Uterus (tissue), 4 donors: ENCODE data around the gene AGBL4. TPM values are rescaled to one million over a fixed set of nuclear protein-coding genes. Genes with fewer than 3 reads are reported as not detected.

ENCODE experiments used
- DNase-seq, 2 donors: peaks; one replicate each; pipeline ENCODE4 v3.0.0-alpha.2; 2019 to 2020
- H3K27ac ChIP-seq, 2 donors: fragments of 200-600 bp; sonication (generic); 1 replicate in 1 of 2; 2 replicates in 1 of 2; pipeline ENCODE4 v1.5.1; 2016 to 2018
- H3K27me3 ChIP-seq, 2 donors: fragments of 200-600 bp; sonication (generic); one replicate each; pipeline ENCODE4 v1.5.1; 2018 to 2019; ENCODE audit warnings: control low read depth in 1 of 2
- H3K36me3 ChIP-seq, 2 donors: fragments of 200-600 bp; sonication (generic); one replicate each; pipeline ENCODE4 v1.5.1; 2019; ENCODE audit warnings: control low read depth in 1 of 2
- H3K4me1 ChIP-seq, 2 donors: fragments of 200-600 bp; sonication (generic); one replicate each; pipeline ENCODE4 v1.5.1; 2018 to 2019; ENCODE audit warnings: control low read depth in 1 of 2
- H3K4me3 ChIP-seq, 2 donors: fragments of 200-600 bp; sonication (generic); 1 replicate in 1 of 2; 2 replicates in 1 of 2; pipeline ENCODE4 v1.5.1; 2018 to 2019; ENCODE audit warnings: mild to moderate bottlenecking in 1 of 2
- H3K9me3 ChIP-seq, 2 donors: fragments of 200-600 bp; sonication (generic); one replicate each; pipeline ENCODE4 v1.5.1; 2019; ENCODE audit warnings: control low read depth in 1 of 2
- POLR2A ChIP-seq, 2 donors: fragments of 450-650 bp; IDR thresholded peaks; one replicate each; pipeline ENCODE4 v1.6.1; 2016; ENCODE audit warnings: antibody characterized with exemption in 2 of 2, mild to moderate bottlenecking in 1 of 2, moderate library complexity in 1 of 2
- intact Hi-C: fragments of 100-400 bp; cut with DNase I; formaldehyde crosslinking; loops from one replicate; pipeline ENCODE4 v1.15.1; 2023; ENCODE audit warnings: low total_unique reads
- total RNA-seq, 4 donors: library from RNA; depleted of rRNA in 3 of 4; stranded (reverse); fragments of >200 nt in 3 of 4; gene quantifications; one replicate each; pipeline versions ENCODE4 v1.1.0 to v1.2.4, GENCODE V29; 2014 to 2023
- TF ChIP-seq, protein P1 (sequence below), 4 experiments: fragments of 200-600 bp in 2 of 4; fragments of 450-650 bp in 2 of 4; sonication (generic) in 2 of 4; IDR thresholded peaks; one replicate each; pipeline ENCODE4 v1.5.1; 2016 to 2019; ENCODE audit warnings: antibody characterized with exemption in 4 of 4, mild to moderate bottlenecking in 2 of 4, moderate library complexity in 1 of 4
- donor health status: DM: yes; HTN: yes; CAD: no.

The AGBL4 gene
- total RNA-seq, 4 donors from 2014 or later = 0.85 to 1.9 TPM; not detected in 2

DNA sequence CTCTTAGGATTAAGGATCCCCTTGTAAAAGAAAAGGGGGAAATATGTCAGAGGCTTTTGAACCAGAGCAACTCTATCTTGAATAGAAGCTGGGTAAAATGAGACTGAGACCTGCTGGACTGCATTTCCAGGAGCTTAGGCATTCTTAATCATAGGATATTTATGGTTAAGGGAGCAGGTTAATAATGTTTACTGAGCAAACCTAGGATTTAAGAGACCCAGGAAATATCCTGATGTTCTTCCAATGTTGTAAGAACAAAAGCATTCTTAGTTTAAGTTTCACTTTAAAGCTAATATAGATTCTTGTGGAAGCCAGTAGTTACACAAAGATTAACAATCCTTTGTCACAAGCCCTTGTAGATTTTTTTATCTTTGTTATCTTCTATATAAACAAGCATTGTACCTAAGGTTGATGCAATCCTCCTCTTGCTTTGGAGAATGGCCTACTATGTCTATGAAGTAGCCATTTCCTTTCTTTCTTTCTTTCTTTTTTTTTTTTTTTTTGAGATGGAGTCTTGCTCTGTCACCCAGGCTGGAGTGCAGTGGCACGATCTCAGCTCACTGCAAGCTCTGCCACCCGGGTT is 676.9 kb downstream of the AGBL4 start:
- Histone ChIP-seq H3K4me3 (no peak overlapping the region), H3K27me3 (no peaks in the 10 kb centered on the region), H3K4me1 (no peaks in the 10 kb centered on the region), H3K9me3 (no peaks in the 10 kb centered on the region), H3K27ac (no peak overlapping the region), H3K36me3 (no peaks in the 10 kb centered on the region)
- intact Hi-C loops = no loop called here
- no peak for DNase-seq
- no peak for TF ChIP-seq POLR2A (IDR thresholded peaks at IDR 0.05)
- TF ChIP-seq, protein P1, sequence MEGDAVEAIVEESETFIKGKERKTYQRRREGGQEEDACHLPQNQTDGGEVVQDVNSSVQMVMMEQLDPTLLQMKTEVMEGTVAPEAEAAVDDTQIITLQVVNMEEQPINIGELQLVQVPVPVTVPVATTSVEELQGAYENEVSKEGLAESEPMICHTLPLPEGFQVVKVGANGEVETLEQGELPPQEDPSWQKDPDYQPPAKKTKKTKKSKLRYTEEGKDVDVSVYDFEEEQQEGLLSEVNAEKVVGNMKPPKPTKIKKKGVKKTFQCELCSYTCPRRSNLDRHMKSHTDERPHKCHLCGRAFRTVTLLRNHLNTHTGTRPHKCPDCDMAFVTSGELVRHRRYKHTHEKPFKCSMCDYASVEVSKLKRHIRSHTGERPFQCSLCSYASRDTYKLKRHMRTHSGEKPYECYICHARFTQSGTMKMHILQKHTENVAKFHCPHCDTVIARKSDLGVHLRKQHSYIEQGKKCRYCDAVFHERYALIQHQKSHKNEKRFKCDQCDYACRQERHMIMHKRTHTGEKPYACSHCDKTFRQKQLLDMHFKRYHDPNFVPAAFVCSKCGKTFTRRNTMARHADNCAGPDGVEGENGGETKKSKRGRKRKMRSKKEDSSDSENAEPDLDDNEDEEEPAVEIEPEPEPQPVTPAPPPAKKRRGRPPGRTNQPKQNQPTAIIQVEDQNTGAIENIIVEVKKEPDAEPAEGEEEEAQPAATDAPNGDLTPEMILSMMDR (IDR thresholded peaks at IDR 0.05) = no peak

DNA sequence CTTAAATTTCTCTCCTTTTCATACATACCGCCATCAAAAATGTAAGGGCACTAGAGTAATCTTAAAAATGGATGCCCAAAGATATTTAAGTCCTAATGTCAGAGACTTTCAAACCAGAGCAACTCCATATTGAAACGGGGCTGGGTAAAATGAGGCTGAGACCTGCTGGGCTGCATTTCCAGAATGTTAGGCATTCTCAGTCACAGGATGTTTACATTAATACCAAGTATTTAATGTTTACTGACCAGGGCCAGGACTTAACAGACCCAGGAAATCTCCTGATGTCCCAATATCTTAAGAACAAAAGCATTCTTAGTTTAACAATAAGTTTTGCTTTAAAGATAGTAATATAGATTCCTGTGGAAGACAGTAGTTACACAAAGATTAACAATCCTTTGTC is 683.2 kb downstream of the AGBL4 start:
- Histone ChIP-seq H3K27me3 (no peaks in the 10 kb centered on the region), H3K4me1 (no peaks in the 10 kb centered on the region), H3K27ac (no peak overlapping the region), H3K4me3 (no peak overlapping the region), H3K36me3 (no peaks in the 10 kb centered on the region), H3K9me3 (no peaks in the 10 kb centered on the region)
- DNase-seq = no peak
- intact Hi-C loops = no loop called here
- no peak for TF ChIP-seq POLR2A (IDR thresholded peaks at IDR 0.05)
- TF ChIP-seq, protein P1 (IDR thresholded peaks at IDR 0.05) = no peak

DNA sequence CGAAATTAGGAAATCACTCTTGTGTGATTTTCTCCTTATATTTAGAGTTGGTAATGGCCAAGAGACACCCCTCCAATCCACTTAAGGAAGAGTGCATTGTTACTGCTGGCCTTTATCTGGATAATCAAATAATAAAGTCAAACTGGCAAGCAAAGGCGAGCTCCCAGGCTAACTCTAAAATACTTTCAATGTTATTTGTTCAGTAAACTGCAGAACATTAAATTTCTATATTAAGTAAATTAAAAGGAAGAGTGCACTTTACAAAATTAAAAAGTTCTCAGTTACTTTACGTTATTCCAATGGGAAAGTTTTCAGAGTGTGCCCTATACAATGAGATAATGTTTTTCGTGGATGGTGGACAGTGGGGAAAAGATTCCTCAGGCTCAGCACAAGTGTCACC is 684.7 kb downstream of the AGBL4 start:
- Histone ChIP-seq H3K27ac (no peak overlapping the region), H3K27me3 (no peaks in the 10 kb centered on the region), H3K4me1 (no peaks in the 10 kb centered on the region), H3K36me3 (no peaks in the 10 kb centered on the region), H3K9me3 (no peaks in the 10 kb centered on the region), H3K4me3 (no peak overlapping the region)
- intact Hi-C loops = no loop called here
- no peak for TF ChIP-seq POLR2A (IDR thresholded peaks at IDR 0.05)
- TF ChIP-seq, protein P1 (IDR thresholded peaks at IDR 0.05) = no peak
- DNase-seq = no peak

DNA sequence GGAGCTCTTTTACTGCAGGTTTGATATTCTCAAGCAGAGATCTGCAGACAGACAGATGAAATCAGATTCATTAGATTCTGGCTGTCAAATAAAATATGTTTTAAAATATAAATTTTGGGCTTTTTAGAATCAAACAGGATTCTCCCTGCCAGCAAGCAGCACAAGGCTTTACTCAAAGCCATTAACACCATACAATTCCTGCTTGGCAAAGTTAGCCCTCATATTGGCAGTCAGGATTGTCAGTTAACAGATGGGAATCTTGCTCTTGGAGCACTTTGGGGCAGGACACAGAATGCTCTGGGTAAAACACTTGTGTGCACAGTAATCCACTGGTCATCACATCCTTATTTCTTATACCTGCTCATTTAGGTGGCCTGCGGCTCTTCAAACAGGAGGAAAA is 686.5 kb downstream of the AGBL4 start:
- H3K36me3 ChIP-seq = no peaks in the 10 kb centered on the region
- intact Hi-C loops = no loop called here
- no peak overlapping the region for H3K27ac ChIP-seq
- H3K27me3 ChIP-seq = no peaks in the 10 kb centered on the region
- DNase-seq = no peak
- H3K9me3 ChIP-seq = no peaks in the 10 kb centered on the region
- TF ChIP-seq, protein P1 (IDR thresholded peaks at IDR 0.05) = no peak
- TF ChIP-seq POLR2A (IDR thresholded peaks at IDR 0.05) = no peak
- H3K4me3 ChIP-seq = no peak overlapping the region
- no peaks in the 10 kb centered on the region for H3K4me1 ChIP-seq

DNA sequence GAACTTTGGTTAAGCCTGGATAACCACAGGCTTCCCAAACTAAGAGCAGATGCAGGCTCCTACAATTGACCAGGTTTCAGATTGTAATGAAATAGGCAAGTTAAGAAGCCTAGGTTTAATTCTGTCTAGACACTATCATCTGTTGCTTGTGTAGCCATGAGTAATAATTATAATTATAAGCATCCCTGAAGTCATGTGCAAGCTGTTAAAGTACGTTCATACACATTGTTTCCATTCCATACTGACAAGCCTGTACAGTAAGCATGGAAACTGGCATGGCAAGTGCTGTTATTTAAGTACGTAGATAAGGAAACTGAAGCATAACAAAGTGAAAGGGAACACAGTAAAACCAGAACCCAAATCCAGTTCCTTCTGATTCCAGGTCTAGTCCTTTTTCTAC is 689.8 kb downstream of the AGBL4 start:
- no peak for DNase-seq
- H3K9me3 ChIP-seq = no peaks in the 10 kb centered on the region
- no peaks in the 10 kb centered on the region for H3K27me3 ChIP-seq
- H3K27ac ChIP-seq = no peak overlapping the region
- TF ChIP-seq, protein P1 (IDR thresholded peaks at IDR 0.05) = no peak
- no peak for TF ChIP-seq POLR2A (IDR thresholded peaks at IDR 0.05)
- intact Hi-C loops = no loop called here
- H3K4me1 ChIP-seq = no peaks in the 10 kb centered on the region
- no peak overlapping the region for H3K4me3 ChIP-seq
- no peaks in the 10 kb centered on the region for H3K36me3 ChIP-seq
